Cardiac fibroblast (primary cell): ENCODE measurements around the gene SRD5A2.

Source experiments
- DNase-seq, 2 donors: peaks; one replicate each; pipeline versions ENCODE4 v3.0.0 to v3.0.0-alpha.2; 2010; ENCODE audit warnings: low read depth in 2 of 2
- H3K4me3 ChIP-seq, 2 donors: replicated peaks in 1 of 2; 1 replicate in 1 of 2; 2 replicates in 1 of 2; pipeline ENCODE4 v1.5.1; 2011; ENCODE audit warnings: low read depth in 2 of 2, low read length in 2 of 2, mild to moderate bottlenecking in 2 of 2, moderate library complexity in 1 of 2
- CTCF ChIP-seq: IDR thresholded peaks from one replicate; pipeline ENCODE4 v1.5.1; 2011; ENCODE audit warnings: low read depth, mild to moderate bottlenecking, low read length, inconsistent platforms

The SRD5A2 gene

GRCh38 chr2:31578316-31578715, 2.4 kb downstream of the SRD5A2 start:
- H3K4me3 ChIP-seq: no peak overlapping the region
- no peak for TF ChIP-seq CTCF
- no peak for DNase-seq

- TF ChIP-seq CTCF: no peak
- H3K4me3 ChIP-seq: no peak overlapping the region
- DNase-seq: no peak
Observed at GRCh38 chr2:31577143-31577542, 3.6 kb downstream of the SRD5A2 start.

GRCh38 chr2:31568585-31569201, 12.0 kb downstream of the SRD5A2 start:
- no peak overlapping the region for H3K4me3 ChIP-seq
- no peak for TF ChIP-seq CTCF
- no peak for DNase-seq

- DNase-seq: no peak
- H3K4me3 ChIP-seq: no peak overlapping the region
- TF ChIP-seq CTCF: no peak
Observed at GRCh38 chr2:31567679-31568078, 13.1 kb downstream of the SRD5A2 start.

GRCh38 chr2:31563273-31563839, 17.4 kb downstream of the SRD5A2 start:
- DNase-seq: peak in 1 of 2 donors; percentile 8
- TF ChIP-seq CTCF: no peak
- H3K4me3 ChIP-seq: no peak overlapping the region

- H3K4me3 ChIP-seq: no peak overlapping the region
- DNase-seq: no peak
- TF ChIP-seq CTCF: no peak
Observed at GRCh38 chr2:31561823-31562222, 18.9 kb downstream of the SRD5A2 start.
